Skeletal muscle satellite cell (primary cell): ENCODE measurements around the gene BFSP2.
A peak's percentile ranks its signal among the peaks of the same experiment; 100 is the strongest.

Source experiments
- H3K27me3 ChIP-seq: 2 replicates; pipeline ENCODE4 v1.7.0; 2013; ENCODE audit warnings: low read length; ENCODE audit not compliant: control insufficient read depth, insufficient read depth
- H3K36me3 ChIP-seq: 2 replicates; pipeline ENCODE4 v1.7.0; 2013; ENCODE audit warnings: mild to moderate bottlenecking, control low read depth, low read length; ENCODE audit not compliant: insufficient read depth
- H3K4me1 ChIP-seq: 2 replicates; pipeline ENCODE4 v1.7.0; 2013; ENCODE audit warnings: low read length; ENCODE audit not compliant: control insufficient read depth, insufficient read depth
- H3K4me2 ChIP-seq: 2 replicates; pipeline ENCODE4 v1.7.0; 2013; ENCODE audit warnings: mild to moderate bottlenecking, low read length
- H3K4me3 ChIP-seq: 2 replicates; pipeline ENCODE4 v1.7.0; 2013; ENCODE audit warnings: low read length
- H3K9ac ChIP-seq: 2 replicates; pipeline ENCODE4 v1.7.0; 2013; ENCODE audit warnings: mild to moderate bottlenecking, low read depth, low read length, moderate library complexity
- H3K9me3 ChIP-seq: replicated peaks from 2 replicates; pipeline ENCODE4 v1.7.0; 2013; ENCODE audit warnings: mild to moderate bottlenecking, control low read depth, low read length

BFSP2 gene

GRCh38 chr3:133404920-133405319 lies 5.1 kb downstream of the BFSP2 start:
- H3K27me3 ChIP-seq, result no peaks in the 10 kb centered on the region
- H3K9me3 ChIP-seq, result no peaks in the 10 kb centered on the region
- no peak overlapping the region for H3K9ac ChIP-seq
- no peaks in the 10 kb centered on the region for H3K36me3 ChIP-seq
- peaks cover 17% of the 10 kb centered on the region for H3K4me1 ChIP-seq
- no peak overlapping the region for H3K4me3 ChIP-seq
- H3K4me2 ChIP-seq, result no peak overlapping the region

GRCh38 chr3:133408366-133408765 lies 8.5 kb downstream of the BFSP2 start:
- Histone ChIP-seq H3K4me2 (peak overlapping the region; percentile 47), H3K9ac (peak overlapping the region; percentile 53), H3K4me1 (peaks cover 23% of the 10 kb centered on the region), H3K4me3 (peak overlapping the region; percentile 19), H3K36me3 (no peaks in the 10 kb centered on the region), H3K27me3 (no peaks in the 10 kb centered on the region), H3K9me3 (no peaks in the 10 kb centered on the region)

- Histone ChIP-seq H3K4me2 (peak overlapping the region; percentile 47), H3K27me3 (no peaks in the 10 kb centered on the region), H3K4me1 (peaks cover 29% of the 10 kb centered on the region), H3K9me3 (no peaks in the 10 kb centered on the region), H3K4me3 (peak overlapping the region; percentile 19), H3K36me3 (no peaks in the 10 kb centered on the region), H3K9ac (peak overlapping the region; percentile 53)
These were observed 9.1 kb downstream of the BFSP2 start for GRCh38 chr3:133408961-133409360.

- no peak overlapping the region for H3K4me3 ChIP-seq
- peaks cover 29% of the 10 kb centered on the region for H3K4me1 ChIP-seq
- no peaks in the 10 kb centered on the region for H3K9me3 ChIP-seq
- H3K27me3 ChIP-seq, result no peaks in the 10 kb centered on the region
- no peaks in the 10 kb centered on the region for H3K36me3 ChIP-seq
- H3K9ac ChIP-seq, result no peak overlapping the region
- H3K4me2 ChIP-seq, result no peak overlapping the region
These were observed 10.5 kb downstream of the BFSP2 start for GRCh38 chr3:133410191-133410892.

- Histone ChIP-seq H3K4me2 (peak overlapping the region; percentile 76), H3K4me3 (peak overlapping the region; percentile 3), H3K9ac (peak overlapping the region; percentile 53), H3K36me3 (no peaks in the 10 kb centered on the region), H3K4me1 (peaks cover 29% of the 10 kb centered on the region), H3K27me3 (no peaks in the 10 kb centered on the region), H3K9me3 (no peaks in the 10 kb centered on the region)
These were observed 12.6 kb downstream of the BFSP2 start for GRCh38 chr3:133412183-133413132.

- Histone ChIP-seq H3K36me3 (no peaks in the 10 kb centered on the region), H3K27me3 (no peaks in the 10 kb centered on the region), H3K9me3 (no peaks in the 10 kb centered on the region), H3K4me3 (peak overlapping the region; percentile 52), H3K9ac (peak overlapping the region; percentile 53), H3K4me1 (peaks cover 23% of the 10 kb centered on the region), H3K4me2 (peak overlapping the region; percentile 76)
These were observed 13.5 kb downstream of the BFSP2 start for GRCh38 chr3:133413161-133414020.

GRCh38 chr3:133414021-133414392 lies 14.2 kb downstream of the BFSP2 start:
- Histone ChIP-seq H3K4me3 (no peak overlapping the region), H3K9me3 (no peaks in the 10 kb centered on the region), H3K9ac (no peak overlapping the region), H3K27me3 (no peaks in the 10 kb centered on the region), H3K4me1 (peaks cover 17% of the 10 kb centered on the region), H3K4me2 (peak overlapping the region; percentile 76), H3K36me3 (no peaks in the 10 kb centered on the region)

- Histone ChIP-seq H3K36me3 (no peaks in the 10 kb centered on the region), H3K4me1 (peaks cover 6% of the 10 kb centered on the region), H3K9ac (no peak overlapping the region), H3K9me3 (no peaks in the 10 kb centered on the region), H3K27me3 (peaks cover 5% of the 10 kb centered on the region), H3K4me2 (no peak overlapping the region), H3K4me3 (no peak overlapping the region)
These were observed 18.5 kb downstream of the BFSP2 start for GRCh38 chr3:133418361-133418760.

- Histone ChIP-seq H3K9me3 (no peaks in the 10 kb centered on the region), H3K27me3 (peaks cover 5% of the 10 kb centered on the region), H3K4me3 (no peak overlapping the region), H3K4me2 (no peak overlapping the region), H3K36me3 (no peaks in the 10 kb centered on the region), H3K9ac (no peak overlapping the region), H3K4me1 (no peaks in the 10 kb centered on the region)
These were observed 19.5 kb downstream of the BFSP2 start for GRCh38 chr3:133419151-133419909.

GRCh38 chr3:133424937-133425869 lies 25.3 kb downstream of the BFSP2 start:
- Histone ChIP-seq H3K27me3 (peaks cover 5% of the 10 kb centered on the region), H3K9ac (no peak overlapping the region), H3K4me2 (no peak overlapping the region), H3K9me3 (no peaks in the 10 kb centered on the region), H3K36me3 (no peaks in the 10 kb centered on the region), H3K4me3 (no peak overlapping the region), H3K4me1 (peaks cover 8% of the 10 kb centered on the region)
